PC-9 (cell line): Measurements from ENCODE around the gene UBE2A. TPM values are rescaled to one million over a fixed set of nuclear protein-coding genes. Genes with fewer than 3 reads are reported as not detected.

Experiments used
- BruUV-seq: library from RNA; stranded (reverse); fragments of 400-500 nt; replicated peaks from 2 replicates; lab custom pipeline; 2021; lab: Mats Ljungman, UMichigan
- CTCF ChIA-PET: fragments of 300-600 bp; sonication (Branson Sonifier 250); formaldehyde crosslinking; loops from one replicate; lab custom pipeline; 2022; ENCODE audit warnings: antibody characterized with exemption; lab: Charles Lee
- POLR2A ChIA-PET: fragments of 300-600 bp; sonication (Branson Sonifier 250); formaldehyde crosslinking; loops from one replicate; lab custom pipeline; 2022; ENCODE audit warnings: antibody characterized with exemption; ENCODE audit not compliant: unreplicated experiment; lab: Charles Lee
- DNase-seq, 2 experiments: peaks; one replicate each; pipeline versions ENCODE4 v3.0.0 to v3.0.0-alpha.2; 2015 to 2022; ENCODE audit warnings: mixed read lengths in 1 of 2
- H2AFZ ChIP-seq: fragments of 200-600 bp; sonication (generic); 2 replicates; pipeline ENCODE4 v1.8.1; 2017; ENCODE audit warnings: antibody characterized with exemption
- H3F3A ChIP-seq: fragments of 200-600 bp; sonication (generic); 2 replicates; pipeline ENCODE4 v1.8.1; 2017; ENCODE audit warnings: antibody characterized with exemption, mild to moderate bottlenecking, low read depth; ENCODE audit not compliant: insufficient read depth
- H3K27ac ChIP-seq: fragments of 200-600 bp; sonication (generic); 2 replicates; pipeline ENCODE4 v1.6.1; 2016; ENCODE audit warnings: mixed run types
- H3K27me3 ChIP-seq: fragments of 200-600 bp; sonication (generic); 2 replicates; pipeline ENCODE4 v1.6.1; 2016; ENCODE audit warnings: low read depth, mixed run types; ENCODE audit not compliant: insufficient read depth
- H3K36me3 ChIP-seq: fragments of 200-600 bp; sonication (generic); 2 replicates; pipeline ENCODE4 v1.6.1; 2016; ENCODE audit warnings: low read depth, mixed run types
- H3K4me1 ChIP-seq: fragments of 200-600 bp; sonication (generic); replicated peaks from 2 replicates; pipeline ENCODE4 v1.6.1; 2016; ENCODE audit warnings: mixed run types; ENCODE audit not compliant: insufficient read depth
- H3K4me2 ChIP-seq: fragments of 200-600 bp; sonication (generic); 2 replicates; pipeline ENCODE4 v1.6.1; 2017; ENCODE audit warnings: mixed run types
- H3K4me3 ChIP-seq: fragments of 200-600 bp; sonication (generic); 2 replicates; pipeline ENCODE4 v1.6.1; 2016; ENCODE audit warnings: mixed run types
- H3K79me2 ChIP-seq: fragments of 200-600 bp; sonication (generic); 2 replicates; pipeline ENCODE4 v1.6.1; 2017; ENCODE audit warnings: low read depth, mixed run types
- H3K9me2 ChIP-seq: fragments of 200-600 bp; sonication (generic); 2 replicates; pipeline ENCODE4 v1.8.1; 2017; ENCODE audit warnings: mild to moderate bottlenecking; ENCODE audit not compliant: insufficient read depth
- H3K9me3 ChIP-seq: fragments of 200-600 bp; sonication (generic); 2 replicates; pipeline ENCODE4 v1.8.1; 2016; ENCODE audit warnings: low read depth; ENCODE audit not compliant: insufficient read depth
- H4K20me1 ChIP-seq: fragments of 200-600 bp; sonication (generic); 2 replicates; pipeline ENCODE4 v1.8.1; 2017; ENCODE audit not compliant: insufficient read depth
- CTCF ChIP-seq: fragments of 200-600 bp; sonication (generic); conservative IDR thresholded peaks from 2 replicates; pipeline ENCODE4 v1.6.1; 2017; ENCODE audit warnings: mixed run types, antibody characterized with exemption, mild to moderate bottlenecking, moderate library complexity
- EZH2 ChIP-seq: fragments of 200-600 bp; sonication (generic); IDR thresholded peaks from 2 replicates; pipeline ENCODE4 v1.8.0; 2017; ENCODE audit warnings: antibody characterized with exemption, low read depth
- intact Hi-C: fragments of 100-400 bp; cut with micrococcal nuclease; formaldehyde crosslinking; loops from one replicate; pipeline ENCODE4 v1.10.0; 2022; ENCODE audit not compliant: unreplicated experiment
- total RNA-seq: library from RNA; stranded (reverse); gene quantifications from 2 replicates; pipeline ENCODE4 v1.2.3, GENCODE V29; 2021

Gene UBE2A
- total RNA-seq, 1 experiment from 2014 or later = 119 TPM

GRCh38 chrX:119622356-119623232 is 48.2 kb downstream of the UBE2A start:
- Histone ChIP-seq H4K20me1 (no peaks in the 10 kb centered on the region), H3K27me3 (no peaks in the 10 kb centered on the region), H3K9me2 (no peaks in the 10 kb centered on the region), H3K36me3 (no peaks in the 10 kb centered on the region), H3F3A (no peaks in the 10 kb centered on the region), H3K4me1 (no peaks in the 10 kb centered on the region), H3K27ac (no peak overlapping the region), H3K4me3 (no peak overlapping the region), H2AFZ (no peak overlapping the region), H3K9me3 (no peaks in the 10 kb centered on the region), H3K4me2 (no peak overlapping the region), H3K79me2 (no peaks in the 10 kb centered on the region)
- intact Hi-C loops = no loop called here
- CTCF ChIA-PET = no interaction called here
- no peak for DNase-seq
- POLR2A ChIA-PET = interaction anchor here (0.6 kb wide), 1 partner anchor 13 kb away, joined by 3 read pairs; no protein-coding TSS in a partner anchor
- no TSS peak for BruUV-seq
- no peak for TF ChIP-seq EZH2

GRCh38 chrX:119624417-119624816 is 50.1 kb downstream of the UBE2A start:
- no peak for DNase-seq
- Histone ChIP-seq H3K9me2 (no peaks in the 10 kb centered on the region), H3K9me3 (no peaks in the 10 kb centered on the region), H4K20me1 (no peaks in the 10 kb centered on the region), H3K27ac (no peak overlapping the region), H3F3A (no peaks in the 10 kb centered on the region), H3K4me1 (no peaks in the 10 kb centered on the region), H3K36me3 (no peaks in the 10 kb centered on the region), H2AFZ (no peak overlapping the region), H3K4me2 (no peak overlapping the region), H3K27me3 (no peaks in the 10 kb centered on the region), H3K4me3 (no peak overlapping the region), H3K79me2 (no peaks in the 10 kb centered on the region)
- intact Hi-C loops = no loop called here
- TF ChIP-seq EZH2 = no peak
- TF ChIP-seq CTCF = no peak
- ChIA-PET POLR2A (no interaction called here), CTCF (no interaction called here)
- BruUV-seq = no TSS peak

GRCh38 chrX:119624951-119625668 is 50.7 kb downstream of the UBE2A start:
- BruUV-seq = no TSS peak
- Histone ChIP-seq H3K27me3 (no peaks in the 10 kb centered on the region), H3K79me2 (no peaks in the 10 kb centered on the region), H3K9me2 (no peaks in the 10 kb centered on the region), H3K27ac (no peak overlapping the region), H3K36me3 (no peaks in the 10 kb centered on the region), H2AFZ (no peak overlapping the region), H3K9me3 (no peaks in the 10 kb centered on the region), H4K20me1 (no peaks in the 10 kb centered on the region), H3K4me1 (no peaks in the 10 kb centered on the region), H3F3A (no peaks in the 10 kb centered on the region), H3K4me2 (no peak overlapping the region), H3K4me3 (no peak overlapping the region)
- no peak for DNase-seq
- intact Hi-C loops = no loop called here
- ChIA-PET CTCF (interaction anchor here (0.7 kb wide), 1 partner anchor 9 kb away, joined by 3 read pairs; no protein-coding TSS in a partner anchor), POLR2A (interaction anchor here (0.7 kb wide), 1 partner anchor 1593 kb away, joined by 3 read pairs; no protein-coding TSS in a partner anchor)
- TF ChIP-seq CTCF (no peak), EZH2 (no peak)
